Breast epithelium (tissue), 3 donors: ENCODE measurements around the gene SLC22A23.

Source experiments
- POLR2A ChIP-seq: fragments of 450-650 bp; IDR thresholded peaks from one replicate; pipeline ENCODE4 v1.6.1; 2016; ENCODE audit warnings: antibody characterized with exemption, mild to moderate bottlenecking, moderate library complexity
- TF ChIP-seq, protein P1 (sequence below), 3 donors: fragments of 450-650 bp; IDR thresholded peaks; one replicate each; pipeline ENCODE4 v1.5.1; 2016 to 2017; ENCODE audit warnings: antibody characterized with exemption in 3 of 3, mild to moderate bottlenecking in 3 of 3, moderate library complexity in 3 of 3

DNA sequence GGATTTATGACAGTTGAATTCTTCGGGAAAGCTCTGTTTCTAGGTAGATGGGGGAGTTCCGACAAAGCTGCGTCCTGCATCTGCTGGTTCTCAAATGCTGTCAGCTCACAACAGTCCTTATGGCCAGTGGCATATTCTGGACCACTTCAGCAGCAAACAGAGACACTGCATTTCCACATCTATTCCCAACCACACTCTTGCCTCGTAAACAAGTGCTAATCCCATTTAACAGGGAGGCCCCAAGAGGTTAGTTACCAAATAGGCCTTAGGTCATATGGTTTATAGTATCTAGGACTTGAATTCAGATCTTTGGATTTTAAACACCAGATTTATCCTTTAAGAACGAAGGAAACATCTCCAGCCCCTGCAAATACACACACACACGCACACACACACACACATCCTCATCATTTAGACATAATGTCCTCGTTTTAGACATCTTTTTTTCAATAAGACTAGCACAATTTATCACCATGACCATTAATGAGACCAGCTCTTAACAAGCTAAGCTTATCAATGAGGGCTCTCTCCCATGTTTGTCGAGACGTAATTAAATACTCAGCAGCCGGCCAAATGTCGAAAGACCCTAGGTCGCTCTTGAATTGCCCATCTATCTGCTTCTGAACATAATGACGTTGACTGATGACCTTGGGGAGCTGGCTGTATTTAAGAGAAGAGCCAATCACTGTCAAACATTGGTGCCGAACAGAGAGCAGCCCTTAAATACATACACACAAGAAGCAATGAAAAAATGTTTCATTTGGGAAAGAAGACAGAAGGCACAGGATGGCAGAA, 113.6 kb downstream of the SLC22A23 start:
- no peak for TF ChIP-seq POLR2A
- TF ChIP-seq, protein P1, sequence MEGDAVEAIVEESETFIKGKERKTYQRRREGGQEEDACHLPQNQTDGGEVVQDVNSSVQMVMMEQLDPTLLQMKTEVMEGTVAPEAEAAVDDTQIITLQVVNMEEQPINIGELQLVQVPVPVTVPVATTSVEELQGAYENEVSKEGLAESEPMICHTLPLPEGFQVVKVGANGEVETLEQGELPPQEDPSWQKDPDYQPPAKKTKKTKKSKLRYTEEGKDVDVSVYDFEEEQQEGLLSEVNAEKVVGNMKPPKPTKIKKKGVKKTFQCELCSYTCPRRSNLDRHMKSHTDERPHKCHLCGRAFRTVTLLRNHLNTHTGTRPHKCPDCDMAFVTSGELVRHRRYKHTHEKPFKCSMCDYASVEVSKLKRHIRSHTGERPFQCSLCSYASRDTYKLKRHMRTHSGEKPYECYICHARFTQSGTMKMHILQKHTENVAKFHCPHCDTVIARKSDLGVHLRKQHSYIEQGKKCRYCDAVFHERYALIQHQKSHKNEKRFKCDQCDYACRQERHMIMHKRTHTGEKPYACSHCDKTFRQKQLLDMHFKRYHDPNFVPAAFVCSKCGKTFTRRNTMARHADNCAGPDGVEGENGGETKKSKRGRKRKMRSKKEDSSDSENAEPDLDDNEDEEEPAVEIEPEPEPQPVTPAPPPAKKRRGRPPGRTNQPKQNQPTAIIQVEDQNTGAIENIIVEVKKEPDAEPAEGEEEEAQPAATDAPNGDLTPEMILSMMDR (IDR thresholded peaks at IDR 0.05) = no peak
